Suprapubic skin (tissue), 4 donors: Measurements from ENCODE around the gene SMOC2.

Source experiments
- POLR2A ChIP-seq, 2 donors: fragments of 450-650 bp; IDR thresholded peaks; one replicate each; pipeline ENCODE4 v1.6.1; 2017; ENCODE audit warnings: antibody characterized with exemption in 2 of 2, mild to moderate bottlenecking in 2 of 2, moderate library complexity in 2 of 2
- POLR2AphosphoS5 ChIP-seq, 3 donors: sonication (generic); formaldehyde crosslinking; IDR thresholded peaks; one replicate each; pipeline ENCODE4 v1.6.1; 2017; ENCODE audit warnings: antibody characterized with exemption in 3 of 3
- TF ChIP-seq, protein P1 (sequence below), 2 donors: fragments of 200-600 bp in 1 of 2; fragments of 450-650 bp in 1 of 2; sonication (generic) in 1 of 2; IDR thresholded peaks; one replicate each; pipeline ENCODE4 v1.5.1; 2016 to 2019; ENCODE audit warnings: antibody characterized with exemption in 2 of 2, mild to moderate bottlenecking in 1 of 2, moderate library complexity in 1 of 2

GRCh38 chr6:168518867-168519266, 77.9 kb downstream of the SMOC2 start:
- TF ChIP-seq POLR2A (IDR thresholded peaks at IDR 0.05) (no peak), POLR2AphosphoS5 (IDR thresholded peaks at IDR 0.05) (no peak)
- TF ChIP-seq, protein P1, sequence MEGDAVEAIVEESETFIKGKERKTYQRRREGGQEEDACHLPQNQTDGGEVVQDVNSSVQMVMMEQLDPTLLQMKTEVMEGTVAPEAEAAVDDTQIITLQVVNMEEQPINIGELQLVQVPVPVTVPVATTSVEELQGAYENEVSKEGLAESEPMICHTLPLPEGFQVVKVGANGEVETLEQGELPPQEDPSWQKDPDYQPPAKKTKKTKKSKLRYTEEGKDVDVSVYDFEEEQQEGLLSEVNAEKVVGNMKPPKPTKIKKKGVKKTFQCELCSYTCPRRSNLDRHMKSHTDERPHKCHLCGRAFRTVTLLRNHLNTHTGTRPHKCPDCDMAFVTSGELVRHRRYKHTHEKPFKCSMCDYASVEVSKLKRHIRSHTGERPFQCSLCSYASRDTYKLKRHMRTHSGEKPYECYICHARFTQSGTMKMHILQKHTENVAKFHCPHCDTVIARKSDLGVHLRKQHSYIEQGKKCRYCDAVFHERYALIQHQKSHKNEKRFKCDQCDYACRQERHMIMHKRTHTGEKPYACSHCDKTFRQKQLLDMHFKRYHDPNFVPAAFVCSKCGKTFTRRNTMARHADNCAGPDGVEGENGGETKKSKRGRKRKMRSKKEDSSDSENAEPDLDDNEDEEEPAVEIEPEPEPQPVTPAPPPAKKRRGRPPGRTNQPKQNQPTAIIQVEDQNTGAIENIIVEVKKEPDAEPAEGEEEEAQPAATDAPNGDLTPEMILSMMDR (IDR thresholded peaks at IDR 0.05): no peak
